GM18951 (cell line): Measurements from ENCODE around the gene TLE2.
"Not testable (repeated sequence)": the region's sequence is repeated elsewhere in the genome, so short reads cannot be mapped to it uniquely, and the experiment has no call there.

Experiments used
- POLR2A ChIP-seq: IDR thresholded peaks from 4 replicates; pipeline ENCODE4 v1.6.1; 2011; ENCODE audit warnings: mild to moderate bottlenecking; ENCODE audit not compliant: insufficient read length, insufficient read depth; ENCODE audit errors: extremely low read depth
- in situ Hi-C: fragments of 300-500 bp; cut with MboI; formaldehyde crosslinking; loops from one replicate; pipeline ENCODE4 v1.12.0; 2022; ENCODE audit warnings: low sequenced_read_pairs, mixed read lengths, inconsistent platforms; ENCODE audit not compliant: unreplicated experiment

The TLE2 gene

GRCh38 chr19:3039125-3039524 lies 10.0 kb upstream of the TLE2 start:
- TF ChIP-seq POLR2A, result no peak
- in situ Hi-C loops, result no loop called here

GRCh38 chr19:3038214-3038613 lies 9.1 kb upstream of the TLE2 start:
- TF ChIP-seq POLR2A, result no peak
- in situ Hi-C loops, result no loop called here

GRCh38 chr19:3036977-3037544 lies 8.0 kb upstream of the TLE2 start:
- in situ Hi-C loops, result not testable (repeated sequence)

GRCh38 chr19:3036119-3036976 lies 7.3 kb upstream of the TLE2 start:
- peak; percentile 44 for TF ChIP-seq POLR2A

GRCh38 chr19:3035542-3036118 lies 6.5 kb upstream of the TLE2 start:
- in situ Hi-C loops, result no loop called here

More at GRCh38 chr19:3036119-3036976, 7.3 kb upstream of the TLE2 start:
- in situ Hi-C loops, result no loop called here

GRCh38 chr19:3034656-3035541 lies 5.8 kb upstream of the TLE2 start:
- TF ChIP-seq POLR2A, result no peak

More at GRCh38 chr19:3035542-3036118, 6.5 kb upstream of the TLE2 start:
- TF ChIP-seq POLR2A, result peak; percentile 71

GRCh38 chr19:3034406-3034655 lies 5.3 kb upstream of the TLE2 start:
- in situ Hi-C loops, result no loop called here
- TF ChIP-seq POLR2A, result no peak

More at GRCh38 chr19:3034656-3035541, 5.8 kb upstream of the TLE2 start:
- in situ Hi-C loops, result no loop called here

GRCh38 chr19:3033595-3034405 lies 4.7 kb upstream of the TLE2 start:
- no peak for TF ChIP-seq POLR2A
- in situ Hi-C loops, result no loop called here

- in situ Hi-C loops, result no loop called here
- TF ChIP-seq POLR2A, result no peak
Measured at GRCh38 chr19:3031607-3031867, 2.5 kb upstream of the TLE2 start.

- in situ Hi-C loops, result no loop called here
- no peak for TF ChIP-seq POLR2A
Measured at GRCh38 chr19:3028305-3029064, 595 bp downstream of the TLE2 start.

- in situ Hi-C loops, result no loop called here
- no peak for TF ChIP-seq POLR2A
Measured at GRCh38 chr19:3027981-3028304, 1.1 kb downstream of the TLE2 start.

- TF ChIP-seq POLR2A, result no peak
- in situ Hi-C loops, result no loop called here
Measured at GRCh38 chr19:3027292-3027691, 1.8 kb downstream of the TLE2 start.
